D721Med (cell line): ENCODE results near the gene KCNH4.
A peak's percentile ranks its signal among the peaks of the same experiment; 100 is the strongest.

ENCODE experiments used
- DNase-seq: peaks from one replicate; pipeline ENCODE4 v3.0.0; 2011; ENCODE audit warnings: low spot score; ENCODE audit not compliant: insufficient read length
- FAIRE-seq: peaks from 2 replicates; lab custom pipeline; 2011; peaks lifted over from hg19 to GRCh38; lab: Jason Lieb, UNC
- CTCF ChIP-seq: IDR thresholded peaks from 2 replicates; pipeline ENCODE4 v1.5.1; 2012; ENCODE audit warnings: mild to moderate bottlenecking, control low read depth; ENCODE audit not compliant: insufficient read depth; ENCODE audit errors: missing control alignments

The KCNH4 gene

GRCh38 chr17:42169351-42169750, 11.6 kb downstream of the KCNH4 start:
- FAIRE-seq, result no peak
- DNase-seq, result no peak
- no peak for TF ChIP-seq CTCF

- DNase-seq, result no peak
- FAIRE-seq, result no peak
- no peak for TF ChIP-seq CTCF
Measured at GRCh38 chr17:42167807-42168206, 13.1 kb downstream of the KCNH4 start.

- DNase-seq (no peak), FAIRE-seq (no peak)
- no peak for TF ChIP-seq CTCF
Measured at GRCh38 chr17:42166196-42166763, 14.7 kb downstream of the KCNH4 start.

GRCh38 chr17:42165751-42166150, 15.2 kb downstream of the KCNH4 start:
- FAIRE-seq (no peak), DNase-seq (no peak)
- TF ChIP-seq CTCF, result no peak

- no peak for TF ChIP-seq CTCF
- FAIRE-seq, result no peak
- DNase-seq, result no peak
Measured at GRCh38 chr17:42163696-42164407, 17.1 kb downstream of the KCNH4 start.

GRCh38 chr17:42163113-42163512, 17.8 kb downstream of the KCNH4 start:
- peak; percentile 50 for TF ChIP-seq CTCF
- DNase-seq, result no peak
- FAIRE-seq, result no peak

- FAIRE-seq, result no peak
- TF ChIP-seq CTCF, result no peak
Measured at GRCh38 chr17:42160531-42160910, 20.4 kb downstream of the KCNH4 start.

More at GRCh38 chr17:42160531-42160910, 20.4 kb downstream of the KCNH4 start:
- no peak for DNase-seq
